Natural killer cell (primary cell): ENCODE results near the gene GRM7. TPM values are rescaled to one million over a fixed set of nuclear protein-coding genes. Genes with fewer than 3 reads are reported as not detected.

Experiments
- ATAC-seq, 3 donors: fragments of 150-1000 bp in 2 of 3; fragments of 200-7000 bp in 1 of 3; cut with Tn5 transposase; 1 replicate in 1 of 3; 2 replicates in 2 of 3; pipeline ENCODE4 v1.10.0; 2021; ENCODE audit warnings: mild to moderate bottlenecking in 2 of 3, moderate library complexity in 2 of 3
- DNase-seq, 2 donors: peaks; one replicate each; pipeline versions ENCODE4 v3.0.0 to v3.0.0-alpha.2; 2013 to 2021; ENCODE audit warnings: mixed read lengths in 1 of 2
- H3K27ac ChIP-seq: one replicate; pipeline ENCODE4 v1.5.1; 2013; ENCODE audit warnings: mild to moderate bottlenecking, low read length
- H3K27me3 ChIP-seq: one replicate; pipeline ENCODE4 v1.6.1; 2013; ENCODE audit warnings: low read length; ENCODE audit not compliant: control insufficient read depth, insufficient read depth
- H3K36me3 ChIP-seq: one replicate; pipeline ENCODE4 v1.6.1; 2013; ENCODE audit warnings: low read length; ENCODE audit not compliant: control insufficient read depth, insufficient read depth
- H3K4me1 ChIP-seq: one replicate; pipeline ENCODE4 v1.6.1; 2013; ENCODE audit warnings: low read length; ENCODE audit not compliant: control insufficient read depth, insufficient read depth
- H3K4me3 ChIP-seq: one replicate; pipeline ENCODE4 v1.5.1; 2013; ENCODE audit warnings: low read length
- H3K9me3 ChIP-seq: one replicate; pipeline ENCODE4 v1.6.1; 2013; ENCODE audit warnings: low read length; ENCODE audit not compliant: control insufficient read depth, insufficient read depth
- H3K27ac Mint-ChIP-seq, 2 donors: one replicate each; pipeline ENCODE4 v1.8.0; 2022; ENCODE audit warnings: mild to moderate bottlenecking in 2 of 2, mixed read lengths in 2 of 2, moderate library complexity in 1 of 2
- H3K27me3 Mint-ChIP-seq, 2 donors: one replicate each; pipeline ENCODE4 v1.8.0; 2022; ENCODE audit warnings: low read depth in 2 of 2, mixed read lengths in 2 of 2
- H3K36me3 Mint-ChIP-seq: one replicate; pipeline ENCODE4 v1.8.0; 2022; ENCODE audit warnings: mixed read lengths
- H3K4me1 Mint-ChIP-seq, 2 donors: one replicate each; pipeline ENCODE4 v1.8.0; 2022; ENCODE audit warnings: mixed read lengths in 2 of 2
- H3K4me3 Mint-ChIP-seq: one replicate; pipeline ENCODE4 v1.8.0; 2022; ENCODE audit warnings: mild to moderate bottlenecking, moderate library complexity, mixed read lengths
- H3K9me3 Mint-ChIP-seq, 2 donors: one replicate each; pipeline ENCODE4 v1.8.0; 2022; ENCODE audit warnings: mixed read lengths in 2 of 2
- WGBS: methylation state at CpG from one replicate; pipeline ENCODE4 v1.1.7; 2013; ENCODE audit warnings: missing lambda C conversion rate; ENCODE audit not compliant: insufficient coverage; 5-methylcytosine and 5-hydroxymethylcytosine counted together
- intact Hi-C: fragments of 100-400 bp; cut with micrococcal nuclease; formaldehyde crosslinking; loops from one replicate; pipeline ENCODE4 v1.14.2; 2022
- total RNA-seq, 4 donors: library from RNA; stranded (reverse); fragments of 120-200 nt in 1 of 4; gene quantifications; one replicate each; pipeline versions ENCODE4 v1.2.3 to v1.2.4, GENCODE V29; 2013 to 2022
- TF ChIP-seq, protein P1 (sequence below): fragments of 200-600 bp; IDR thresholded peaks from one replicate; pipeline ENCODE4 v1.8.0; 2022; ENCODE audit warnings: antibody characterized with exemption

GRM7 gene
- total RNA-seq, 3 donors from 2014 or later (not counting 1 experiment from before 2014, with no cell fraction given) = not detected

GRCh38 chr3:7754653-7755441 is 893.9 kb downstream of the GRM7 start:
- no peak overlapping the region for H3K27ac ChIP-seq
- Mint-ChIP-seq H3K4me1 (no peaks in the 10 kb centered on the region), H3K36me3 (no peaks in the 10 kb centered on the region), H3K4me3 (no peak overlapping the region), H3K9me3 (peaks cover 0 to 3% of the 10 kb centered on the region in 2 donors), H3K27me3 (no peaks in the 10 kb centered on the region), H3K27ac (no peak overlapping the region)
- ATAC-seq = no peak
- no peak overlapping the region for H3K4me3 ChIP-seq
- no peaks in the 10 kb centered on the region for H3K9me3 ChIP-seq
- intact Hi-C loops = no loop called here
- TF ChIP-seq, protein P1, sequence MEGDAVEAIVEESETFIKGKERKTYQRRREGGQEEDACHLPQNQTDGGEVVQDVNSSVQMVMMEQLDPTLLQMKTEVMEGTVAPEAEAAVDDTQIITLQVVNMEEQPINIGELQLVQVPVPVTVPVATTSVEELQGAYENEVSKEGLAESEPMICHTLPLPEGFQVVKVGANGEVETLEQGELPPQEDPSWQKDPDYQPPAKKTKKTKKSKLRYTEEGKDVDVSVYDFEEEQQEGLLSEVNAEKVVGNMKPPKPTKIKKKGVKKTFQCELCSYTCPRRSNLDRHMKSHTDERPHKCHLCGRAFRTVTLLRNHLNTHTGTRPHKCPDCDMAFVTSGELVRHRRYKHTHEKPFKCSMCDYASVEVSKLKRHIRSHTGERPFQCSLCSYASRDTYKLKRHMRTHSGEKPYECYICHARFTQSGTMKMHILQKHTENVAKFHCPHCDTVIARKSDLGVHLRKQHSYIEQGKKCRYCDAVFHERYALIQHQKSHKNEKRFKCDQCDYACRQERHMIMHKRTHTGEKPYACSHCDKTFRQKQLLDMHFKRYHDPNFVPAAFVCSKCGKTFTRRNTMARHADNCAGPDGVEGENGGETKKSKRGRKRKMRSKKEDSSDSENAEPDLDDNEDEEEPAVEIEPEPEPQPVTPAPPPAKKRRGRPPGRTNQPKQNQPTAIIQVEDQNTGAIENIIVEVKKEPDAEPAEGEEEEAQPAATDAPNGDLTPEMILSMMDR = no peak
- no peak for DNase-seq
- 91% methylated on average over 4 of the region's 4 CpGs for WGBS
- no peaks in the 10 kb centered on the region for H3K27me3 ChIP-seq
- no peaks in the 10 kb centered on the region for H3K4me1 ChIP-seq
- no peaks in the 10 kb centered on the region for H3K36me3 ChIP-seq

- WGBS = 95% methylated on average over 5 of the region's 7 CpGs
- intact Hi-C loops = no loop called here
- Histone ChIP-seq H3K36me3 (no peaks in the 10 kb centered on the region), H3K4me1 (no peaks in the 10 kb centered on the region), H3K27me3 (no peaks in the 10 kb centered on the region), H3K4me3 (no peak overlapping the region), H3K9me3 (no peaks in the 10 kb centered on the region), H3K27ac (no peak overlapping the region)
- H3K27me3 Mint-ChIP-seq = no peaks in the 10 kb centered on the region
- ATAC-seq = no peak
- no peak overlapping the region for H3K4me3 Mint-ChIP-seq
- DNase-seq = no peak
- no peak overlapping the region for H3K27ac Mint-ChIP-seq
- H3K36me3 Mint-ChIP-seq = no peaks in the 10 kb centered on the region
- TF ChIP-seq, protein P1 = no peak
- peaks cover 0 to 4% of the 10 kb centered on the region in 2 donors for H3K9me3 Mint-ChIP-seq
- H3K4me1 Mint-ChIP-seq = no peaks in the 10 kb centered on the region
Measured at GRCh38 chr3:7759630-7760029, 898.7 kb downstream of the GRM7 start.

- no peaks in the 10 kb centered on the region for H3K27me3 ChIP-seq
- no peaks in the 10 kb centered on the region for H3K36me3 Mint-ChIP-seq
- ATAC-seq = no peak
- no peaks in the 10 kb centered on the region for H3K27me3 Mint-ChIP-seq
- no peak overlapping the region for H3K27ac Mint-ChIP-seq
- TF ChIP-seq, protein P1 = no peak
- no peaks in the 10 kb centered on the region for H3K36me3 ChIP-seq
- H3K4me1 ChIP-seq = no peaks in the 10 kb centered on the region
- no peak for DNase-seq
- no peaks in the 10 kb centered on the region for H3K4me1 Mint-ChIP-seq
- intact Hi-C loops = no loop called here
- H3K4me3 ChIP-seq = no peak overlapping the region
- H3K4me3 Mint-ChIP-seq = no peak overlapping the region
- H3K27ac ChIP-seq = no peak overlapping the region
- no peaks in the 10 kb centered on the region for H3K9me3 ChIP-seq
- H3K9me3 Mint-ChIP-seq = peaks cover 2 to 4% of the 10 kb centered on the region in 2 donors
Measured at GRCh38 chr3:7760718-7761117, 899.8 kb downstream of the GRM7 start.

DNA sequence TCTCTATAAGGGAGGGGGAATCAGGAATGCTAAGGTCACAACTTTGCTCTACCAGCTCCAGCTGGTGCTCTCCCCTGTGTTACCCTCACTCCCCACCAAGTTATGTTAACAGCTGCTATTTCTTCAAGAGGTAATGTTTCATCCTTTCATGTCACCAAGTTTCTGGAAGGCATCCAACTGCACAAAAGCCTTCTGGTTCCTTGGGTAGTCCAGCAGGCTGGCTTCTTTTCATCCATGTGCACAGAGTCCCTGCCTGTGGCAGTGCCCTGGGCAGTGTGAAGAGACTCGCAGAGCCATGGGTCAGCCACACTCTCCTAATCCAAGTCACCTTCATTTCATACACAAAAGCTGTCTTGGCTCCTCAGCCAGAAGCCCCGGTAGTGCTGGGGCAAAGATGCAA is 903.2 kb downstream of the GRM7 start:
- H3K27ac Mint-ChIP-seq = no peak overlapping the region
- 80% methylated on average over 2 of the region's 2 CpGs for WGBS
- no peaks in the 10 kb centered on the region for H3K36me3 Mint-ChIP-seq
- H3K27me3 Mint-ChIP-seq = no peaks in the 10 kb centered on the region
- H3K4me1 Mint-ChIP-seq = no peaks in the 10 kb centered on the region
- H3K4me1 ChIP-seq = no peaks in the 10 kb centered on the region
- H3K9me3 ChIP-seq = no peaks in the 10 kb centered on the region
- no peak overlapping the region for H3K4me3 Mint-ChIP-seq
- H3K27ac ChIP-seq = no peak overlapping the region
- TF ChIP-seq, protein P1 = no peak
- ATAC-seq (no peak), DNase-seq (no peak)
- intact Hi-C loops = no loop called here
- H3K4me3 ChIP-seq = no peak overlapping the region
- H3K36me3 ChIP-seq = no peaks in the 10 kb centered on the region
- no peaks in the 10 kb centered on the region for H3K27me3 ChIP-seq
- peaks cover 2 to 6% of the 10 kb centered on the region in 2 donors for H3K9me3 Mint-ChIP-seq
